ENCODE measurements around the gene CHST3.

The CHST3 gene

DNA sequence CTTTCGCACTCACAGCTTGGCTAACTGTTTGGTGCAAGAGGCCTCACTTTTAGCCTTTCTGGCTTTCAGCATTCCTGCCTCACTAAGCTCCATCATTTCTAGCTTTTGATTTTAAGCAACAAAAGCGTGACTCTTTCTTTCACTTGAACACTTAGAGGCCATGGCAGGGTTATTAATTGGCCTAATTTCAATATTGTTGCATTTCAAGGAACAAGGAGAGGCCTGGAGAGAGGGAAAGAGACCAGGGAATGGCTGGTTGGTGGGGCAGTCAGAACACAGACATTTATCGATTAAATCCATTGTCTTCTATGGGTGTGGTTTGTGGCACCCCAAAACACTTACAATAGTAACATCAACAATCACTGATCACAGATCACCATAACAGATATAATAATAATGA, 31.3 kb downstream of the CHST3 start:
- peaks cover 36% of the 10 kb centered on the region for H3K4me1 ChIP-seq (ENCODE audit: control insufficient read depth, insufficient read depth, low read length, unreplicated experiment)
- H3K27me3 ChIP-seq (ENCODE audit: insufficient read depth, low read length) = no peaks in the 10 kb centered on the region
- H3K4me3 ChIP-seq (ENCODE audit: low read depth, low read length) = no peak overlapping the region
- no peak overlapping the region for H2AFZ ChIP-seq (ENCODE audit: low read length, unreplicated experiment)
- 0 out of 2 replicates have a peak, but pooled peaks cover 3% of the 10 kb centered on the region for H3K36me3 ChIP-seq (ENCODE audit: insufficient read depth, low read length)
- no peak overlapping the region for H3K27ac ChIP-seq (ENCODE audit: low read depth, low read length)
- H3K79me2 ChIP-seq (ENCODE audit: control insufficient read depth, insufficient read depth, low read length, unreplicated experiment) = peaks cover 54% of the 10 kb centered on the region

DNA sequence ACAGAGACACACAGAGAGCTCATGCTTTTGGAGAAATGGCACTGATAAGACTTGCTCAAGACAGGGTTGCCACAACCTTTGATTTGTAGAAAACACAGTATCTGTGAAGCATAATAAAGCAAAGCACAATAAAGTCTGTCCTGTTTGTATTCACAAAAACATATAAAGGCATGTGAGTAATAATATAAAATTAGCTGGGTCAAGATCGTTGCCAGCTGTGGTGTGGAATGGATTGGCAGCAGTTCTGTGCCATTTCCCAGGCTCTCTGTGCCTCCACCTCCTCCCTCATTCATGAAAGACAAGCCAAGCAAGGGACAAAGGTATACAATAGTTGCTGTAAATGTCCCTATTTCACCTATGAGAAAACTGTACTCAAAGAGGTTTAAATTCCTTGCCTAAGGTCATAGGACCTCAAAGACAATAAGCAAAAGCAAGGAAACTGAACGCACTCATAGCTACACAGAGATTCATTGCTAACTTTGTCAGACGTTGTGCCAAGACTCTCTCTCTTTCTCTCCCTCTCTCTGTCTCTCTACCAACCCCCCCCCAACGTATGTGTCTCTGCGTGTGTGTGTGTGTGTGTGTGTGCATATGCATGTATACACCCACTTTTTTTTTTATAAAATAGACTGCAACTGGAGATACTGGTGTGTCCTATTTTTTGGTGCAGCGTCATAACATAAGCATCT, 31.8 kb downstream of the CHST3 start:
- no peak overlapping the region for H3K27ac ChIP-seq (ENCODE audit: low read depth, low read length)
- no peak overlapping the region for H2AFZ ChIP-seq (ENCODE audit: low read length, unreplicated experiment)
- no peak overlapping the region for H3K4me3 ChIP-seq (ENCODE audit: low read depth, low read length)

DNA sequence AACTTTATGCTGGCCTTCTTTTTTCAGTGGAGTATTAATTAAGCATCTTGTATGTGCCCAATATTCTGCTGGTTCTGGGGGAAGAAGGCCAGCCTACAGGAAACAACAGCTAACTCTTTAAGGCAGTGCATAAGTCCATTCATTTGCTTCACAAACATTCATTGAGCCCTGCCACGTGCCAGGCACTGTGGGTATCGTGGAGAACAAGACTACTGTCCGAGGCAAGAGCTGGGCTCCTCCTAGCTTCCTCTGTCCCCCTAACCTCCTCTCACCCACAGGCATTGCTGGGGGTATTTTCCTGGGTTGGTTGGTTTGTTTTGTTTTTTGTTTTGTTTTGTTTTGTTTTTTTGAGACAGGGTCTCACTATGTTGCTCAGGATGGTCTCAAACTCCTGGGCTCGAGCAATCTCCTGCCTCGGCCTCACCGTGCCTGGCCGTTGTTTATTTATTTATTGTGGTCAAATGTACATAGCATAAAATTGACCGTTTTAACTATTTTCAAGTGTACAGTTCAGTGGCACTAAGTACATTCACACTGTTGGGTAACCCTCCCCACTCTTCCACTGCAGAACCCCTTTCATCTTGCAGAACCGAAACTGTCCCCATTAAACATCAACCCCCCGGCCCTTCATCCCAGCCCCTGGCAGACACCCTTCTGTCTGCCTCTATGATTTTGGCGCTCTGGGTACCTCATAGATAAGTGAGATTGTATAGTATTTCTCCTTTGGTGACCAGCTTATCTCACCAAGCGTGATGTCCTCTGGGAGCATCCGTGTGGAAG, 32.6 kb downstream of the CHST3 start:
- 0 out of 2 replicates have a peak, but pooled peaks cover 3% of the 10 kb centered on the region for H3K36me3 ChIP-seq (ENCODE audit: insufficient read depth, low read length)
- no peak overlapping the region for H3K27ac ChIP-seq (ENCODE audit: low read depth, low read length)
- H2AFZ ChIP-seq (ENCODE audit: low read length, unreplicated experiment) = no peak overlapping the region
- H3K79me2 ChIP-seq (ENCODE audit: control insufficient read depth, insufficient read depth, low read length, unreplicated experiment) = peaks cover 56% of the 10 kb centered on the region
- H3K4me3 ChIP-seq (ENCODE audit: low read depth, low read length) = no peak overlapping the region
- no peaks in the 10 kb centered on the region for H3K27me3 ChIP-seq (ENCODE audit: insufficient read depth, low read length)
- H3K4me1 ChIP-seq (ENCODE audit: control insufficient read depth, insufficient read depth, low read length, unreplicated experiment) = peaks cover 42% of the 10 kb centered on the region

More for the DNA sequence above, 31.8 kb downstream of the CHST3 start:
- Histone ChIP-seq H3K4me1 (ENCODE audit: control insufficient read depth, insufficient read depth, low read length, unreplicated experiment) (peaks cover 40% of the 10 kb centered on the region), H3K79me2 (ENCODE audit: control insufficient read depth, insufficient read depth, low read length, unreplicated experiment) (peaks cover 54% of the 10 kb centered on the region), H3K27me3 (ENCODE audit: insufficient read depth, low read length) (no peaks in the 10 kb centered on the region), H3K36me3 (ENCODE audit: insufficient read depth, low read length) (0 out of 2 replicates have a peak, but pooled peaks cover 3% of the 10 kb centered on the region)

DNA sequence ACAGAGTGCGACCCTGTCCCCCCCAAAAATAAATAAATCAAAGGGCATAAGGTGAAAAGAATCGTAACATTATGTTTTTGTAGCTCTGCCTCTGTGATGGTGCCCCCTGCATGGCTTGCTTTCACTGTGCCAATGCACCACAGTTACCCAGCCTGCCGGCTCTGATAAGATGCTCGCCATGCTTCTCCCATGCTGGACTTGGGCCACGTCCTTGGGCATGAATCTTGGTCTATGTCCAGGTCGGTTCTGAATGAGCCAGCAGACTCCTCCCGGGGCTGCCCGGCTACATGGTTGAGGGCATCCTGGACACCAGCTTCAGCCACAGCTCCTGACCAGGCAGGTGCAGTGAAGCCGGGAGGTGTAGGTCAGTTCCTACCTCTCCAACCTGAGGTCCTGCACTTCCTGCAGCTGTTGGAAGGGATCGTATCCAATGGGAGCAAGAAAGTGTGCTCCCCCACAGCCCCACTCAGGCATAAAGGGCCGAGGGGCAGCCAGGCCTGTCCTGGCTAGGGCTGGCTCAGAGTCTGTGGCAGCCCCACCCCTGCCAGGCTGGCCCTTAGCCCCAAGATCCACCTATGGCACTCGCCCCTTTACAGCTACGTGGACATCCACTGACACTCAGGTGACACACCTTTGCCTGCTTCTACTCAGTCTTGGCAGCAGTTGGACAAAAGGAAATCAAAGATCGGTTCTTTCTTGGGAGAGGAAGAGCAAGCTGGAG, 34.1 kb downstream of the CHST3 start:
- H3K4me1 ChIP-seq (ENCODE audit: control insufficient read depth, insufficient read depth, low read length, unreplicated experiment) = peaks cover 42% of the 10 kb centered on the region
- H2AFZ ChIP-seq (ENCODE audit: low read length, unreplicated experiment) = no peak overlapping the region
- H3K27me3 ChIP-seq (ENCODE audit: insufficient read depth, low read length) = no peaks in the 10 kb centered on the region
- 0 out of 2 replicates have a peak, but pooled peaks cover 3% of the 10 kb centered on the region for H3K36me3 ChIP-seq (ENCODE audit: insufficient read depth, low read length)
- no peak overlapping the region for H3K4me3 ChIP-seq (ENCODE audit: low read depth, low read length)
- H3K27ac ChIP-seq (ENCODE audit: low read depth, low read length) = no peak overlapping the region
- H3K79me2 ChIP-seq (ENCODE audit: control insufficient read depth, insufficient read depth, low read length, unreplicated experiment) = peaks cover 63% of the 10 kb centered on the region

DNA sequence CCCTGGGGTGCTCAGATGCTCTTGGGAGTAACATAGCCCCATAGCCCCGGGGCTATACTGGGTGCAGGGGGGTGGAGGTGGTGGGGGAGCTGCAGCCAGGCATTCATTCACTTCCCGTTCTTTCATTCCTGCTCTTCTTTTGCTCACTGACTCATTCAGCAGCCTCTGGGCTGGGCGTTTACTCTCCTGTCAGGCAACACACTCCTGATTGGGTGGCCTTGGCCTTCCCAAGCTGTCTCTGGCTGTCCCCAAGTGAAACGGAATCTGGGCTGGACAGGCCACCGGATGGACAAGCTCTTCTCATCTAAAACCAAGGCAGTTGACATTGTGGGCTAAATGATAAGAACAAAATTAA, 34.6 kb downstream of the CHST3 start:
- peaks cover 61% of the 10 kb centered on the region for H3K79me2 ChIP-seq (ENCODE audit: control insufficient read depth, insufficient read depth, low read length, unreplicated experiment)

DNA sequence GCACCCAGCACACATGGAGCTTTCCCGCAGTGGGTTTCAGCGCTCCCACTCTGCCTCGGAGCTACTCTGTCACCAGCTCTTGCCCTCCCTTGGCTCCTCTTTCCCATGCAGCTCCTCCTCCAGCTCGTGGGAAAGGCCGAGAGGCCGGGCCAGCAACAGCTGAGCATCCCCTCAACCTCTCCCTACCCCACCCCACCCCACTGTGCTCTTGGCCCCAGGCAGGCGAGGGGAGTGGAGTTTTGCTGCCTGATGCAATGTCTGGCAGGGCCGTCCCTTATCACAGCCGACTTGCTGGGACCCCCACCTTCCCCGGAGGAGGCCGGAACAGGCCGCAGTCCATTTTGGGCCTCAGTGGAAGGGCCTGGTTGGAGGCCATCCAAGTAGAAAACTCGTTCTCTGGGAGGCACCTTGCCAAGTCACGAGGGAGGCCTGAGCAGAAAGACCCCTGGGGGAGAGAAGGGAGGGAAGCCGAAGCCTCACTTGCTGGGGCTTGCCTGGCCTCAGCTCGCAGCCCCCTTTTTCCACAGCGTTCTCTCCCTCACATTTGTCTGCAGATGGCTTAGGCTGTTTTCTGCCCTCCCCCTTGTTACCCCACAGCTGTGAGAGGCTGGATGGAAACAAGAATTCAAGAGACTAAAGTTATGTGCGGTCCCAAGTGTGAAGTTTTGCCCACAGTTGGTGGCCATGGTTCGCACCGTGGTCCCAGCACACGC, 35.3 kb downstream of the CHST3 start:
- Histone ChIP-seq H3K79me2 (ENCODE audit: control insufficient read depth, insufficient read depth, low read length, unreplicated experiment) (peaks cover 62% of the 10 kb centered on the region), H3K27me3 (ENCODE audit: insufficient read depth, low read length) (no peaks in the 10 kb centered on the region), H3K4me1 (ENCODE audit: control insufficient read depth, insufficient read depth, low read length, unreplicated experiment) (peaks cover 42% of the 10 kb centered on the region), H3K4me3 (ENCODE audit: low read depth, low read length) (no peak overlapping the region), H3K27ac (ENCODE audit: low read depth, low read length) (peak overlapping the region; percentile 44), H2AFZ (ENCODE audit: low read length, unreplicated experiment) (peak overlapping the region; percentile 15), H3K36me3 (ENCODE audit: insufficient read depth, low read length) (no peaks in the 10 kb centered on the region)

More for the DNA sequence above, 34.6 kb downstream of the CHST3 start:
- H3K4me3 ChIP-seq (ENCODE audit: low read depth, low read length) = no peak overlapping the region
- peak overlapping the region; percentile 44 for H3K27ac ChIP-seq (ENCODE audit: low read depth, low read length)
- no peaks in the 10 kb centered on the region for H3K27me3 ChIP-seq (ENCODE audit: insufficient read depth, low read length)
- 0 out of 2 replicates have a peak, but pooled peaks cover 3% of the 10 kb centered on the region for H3K36me3 ChIP-seq (ENCODE audit: insufficient read depth, low read length)
- peaks cover 42% of the 10 kb centered on the region for H3K4me1 ChIP-seq (ENCODE audit: control insufficient read depth, insufficient read depth, low read length, unreplicated experiment)
- no peak overlapping the region for H2AFZ ChIP-seq (ENCODE audit: low read length, unreplicated experiment)

DNA sequence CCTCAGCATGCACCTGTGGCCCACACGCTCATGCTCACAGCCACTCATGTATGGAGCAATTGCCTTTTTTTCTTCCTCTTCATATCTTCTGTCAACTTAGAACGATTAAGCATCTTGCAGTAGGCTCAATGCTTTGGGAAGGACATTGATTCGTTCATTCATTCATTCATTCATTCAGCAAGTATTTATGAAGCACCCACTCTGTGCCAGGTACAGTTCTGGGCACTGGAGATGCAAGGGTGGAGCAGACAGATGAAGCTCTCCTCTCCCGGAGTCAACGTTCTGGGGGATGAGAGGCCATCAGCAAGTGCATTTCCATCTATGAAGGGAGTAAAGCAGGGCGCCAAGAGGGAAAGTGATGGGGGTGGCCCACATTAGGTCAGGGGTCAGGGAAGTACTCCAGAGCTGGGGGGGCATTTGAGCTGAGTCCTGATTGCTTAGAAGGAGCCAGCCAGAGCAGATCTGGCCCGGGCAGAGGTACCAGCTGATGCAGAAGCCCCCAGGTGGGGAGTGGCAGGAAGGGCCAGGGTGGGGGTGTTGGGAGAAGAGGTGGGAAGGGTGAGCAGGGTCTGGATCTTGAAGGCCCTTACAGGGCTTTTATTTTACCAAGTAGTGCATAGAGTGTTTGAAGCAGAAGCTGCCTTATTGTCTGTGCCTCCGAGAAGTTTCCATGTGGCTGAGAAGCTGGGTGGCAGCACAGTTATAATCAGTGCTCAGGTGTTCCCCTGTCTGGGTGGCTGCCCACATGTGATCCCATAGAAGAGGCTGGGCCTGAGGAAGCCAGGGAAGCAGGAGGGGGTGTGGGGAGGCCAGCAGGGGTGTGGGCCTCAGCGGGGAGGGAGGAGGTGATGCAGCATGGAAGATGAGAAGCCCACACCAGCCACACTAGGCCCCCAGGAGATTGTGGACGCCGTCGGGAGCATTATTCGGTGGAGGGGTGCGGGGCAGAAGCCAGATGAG, 36.2 kb downstream of the CHST3 start:
- no peak overlapping the region for H3K27ac ChIP-seq (ENCODE audit: low read depth, low read length)
- H2AFZ ChIP-seq (ENCODE audit: low read length, unreplicated experiment) = no peak overlapping the region
- H3K4me1 ChIP-seq (ENCODE audit: control insufficient read depth, insufficient read depth, low read length, unreplicated experiment) = peaks cover 41% of the 10 kb centered on the region
- no peaks in the 10 kb centered on the region for H3K27me3 ChIP-seq (ENCODE audit: insufficient read depth, low read length)
- peaks cover 58% of the 10 kb centered on the region for H3K79me2 ChIP-seq (ENCODE audit: control insufficient read depth, insufficient read depth, low read length, unreplicated experiment)
- no peak overlapping the region for H3K4me3 ChIP-seq (ENCODE audit: low read depth, low read length)
- no peaks in the 10 kb centered on the region for H3K36me3 ChIP-seq (ENCODE audit: insufficient read depth, low read length)

DNA sequence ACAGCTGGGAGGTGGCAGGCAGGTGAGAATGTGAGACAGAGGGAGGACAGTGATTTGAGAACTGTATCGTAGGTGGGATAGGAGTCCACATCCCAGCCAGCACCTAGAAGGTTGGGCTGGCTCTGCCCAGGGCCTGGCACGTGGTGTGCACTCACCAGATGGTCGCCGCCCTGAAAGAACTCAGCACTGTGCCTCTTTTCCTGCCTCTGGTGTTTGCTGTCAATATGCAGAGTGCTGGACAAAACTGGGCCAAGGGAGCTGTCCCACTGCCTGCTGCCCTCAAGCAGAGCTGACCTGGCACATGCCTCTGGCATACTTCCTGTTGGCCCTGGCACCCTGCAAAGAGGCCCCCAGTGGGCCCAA, 36.8 kb downstream of the CHST3 start:
- no peak overlapping the region for H3K27ac ChIP-seq (ENCODE audit: low read depth, low read length)
- peaks cover 35% of the 10 kb centered on the region for H3K4me1 ChIP-seq (ENCODE audit: control insufficient read depth, insufficient read depth, low read length, unreplicated experiment)
- H3K4me3 ChIP-seq (ENCODE audit: low read depth, low read length) = no peak overlapping the region
- peaks cover 56% of the 10 kb centered on the region for H3K79me2 ChIP-seq (ENCODE audit: control insufficient read depth, insufficient read depth, low read length, unreplicated experiment)
- H3K36me3 ChIP-seq (ENCODE audit: insufficient read depth, low read length) = no peaks in the 10 kb centered on the region
- no peaks in the 10 kb centered on the region for H3K27me3 ChIP-seq (ENCODE audit: insufficient read depth, low read length)
- no peak overlapping the region for H2AFZ ChIP-seq (ENCODE audit: low read length, unreplicated experiment)

DNA sequence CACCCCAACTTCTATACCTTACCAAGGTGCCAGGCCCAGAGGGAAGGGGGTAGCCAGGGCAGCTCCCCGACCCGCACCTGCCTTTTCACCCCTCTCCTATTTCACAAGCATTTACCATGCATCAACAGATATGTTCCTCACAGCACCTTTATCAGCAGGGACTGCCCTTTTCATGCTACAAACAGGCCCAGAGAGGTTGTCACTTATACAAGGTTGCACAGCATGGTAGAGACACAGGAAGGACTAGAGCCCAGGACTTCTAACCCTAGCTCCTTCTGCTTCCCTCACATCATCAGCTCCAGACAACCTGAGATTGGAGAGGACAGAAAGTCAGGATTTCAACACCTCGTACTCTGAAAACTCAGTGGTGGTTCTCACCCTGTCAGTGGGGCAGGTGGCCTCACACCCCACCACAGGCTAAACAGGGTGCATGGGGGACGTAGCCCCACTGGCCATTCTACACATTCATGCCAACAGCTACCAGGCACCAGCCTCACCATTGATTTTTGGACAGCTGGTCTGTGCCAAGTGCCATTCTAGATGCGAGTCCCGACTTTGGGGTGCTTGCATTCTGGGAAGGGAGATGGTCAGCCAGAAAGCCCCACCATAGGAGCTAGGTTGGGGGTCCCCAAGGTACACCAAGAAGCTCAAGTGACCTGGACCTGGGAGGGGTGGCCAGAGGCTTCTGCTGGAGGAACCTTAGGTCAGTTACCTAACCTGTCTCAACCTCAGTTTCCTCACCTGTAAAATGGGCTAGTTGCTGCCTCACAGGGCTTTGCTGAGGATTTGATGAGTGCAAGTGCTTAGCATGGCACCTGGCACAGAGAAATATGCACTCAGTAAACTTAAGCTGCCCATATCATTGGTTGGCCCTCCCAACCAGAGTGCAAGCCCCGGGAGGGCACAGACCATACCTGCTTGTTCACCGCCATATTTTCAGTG, 38.4 kb downstream of the CHST3 start:
- Histone ChIP-seq H3K4me1 (ENCODE audit: control insufficient read depth, insufficient read depth, low read length, unreplicated experiment) (peaks cover 28% of the 10 kb centered on the region), H3K27me3 (ENCODE audit: insufficient read depth, low read length) (no peaks in the 10 kb centered on the region), H3K4me3 (ENCODE audit: low read depth, low read length) (no peak overlapping the region), H3K36me3 (ENCODE audit: insufficient read depth, low read length) (peaks cover 8% of the 10 kb centered on the region; the same call in 1 of the 2 replicates), H3K79me2 (ENCODE audit: control insufficient read depth, insufficient read depth, low read length, unreplicated experiment) (peaks cover 41% of the 10 kb centered on the region), H3K27ac (ENCODE audit: low read depth, low read length) (no peak overlapping the region), H2AFZ (ENCODE audit: low read length, unreplicated experiment) (no peak overlapping the region)

Data from ACC112 (cell line).